GM19455 (cell line): ENCODE data around the gene CISD3.

Source experiments
- ATAC-seq: cut with Tn5 transposase; IDR thresholded peaks from one replicate; pipeline ENCODE4 v1.9.1; 2021; ENCODE audit not compliant: unreplicated experiment

The CISD3 gene

DNA sequence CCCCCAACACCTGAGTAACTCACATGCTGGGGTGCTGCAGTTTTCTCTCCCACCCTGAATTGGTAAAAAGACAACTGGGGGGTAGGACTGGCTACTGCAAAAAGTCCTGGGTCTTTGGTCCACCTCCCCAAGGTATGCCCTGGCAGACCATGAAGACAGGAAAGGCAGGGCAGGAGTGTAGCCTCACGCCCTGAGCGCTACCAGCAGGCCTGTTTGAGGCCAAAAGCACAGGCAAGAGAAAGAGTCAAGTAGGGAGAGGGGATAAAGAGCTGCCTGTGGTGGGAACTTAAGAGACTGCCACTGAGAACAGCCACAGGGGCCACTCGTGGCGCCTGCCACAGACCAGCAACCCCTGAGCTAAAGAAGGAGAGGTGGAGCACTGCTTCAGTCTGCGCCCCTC lies 36.2 kb downstream of the CISD3 start:
- ATAC-seq = no peak

DNA sequence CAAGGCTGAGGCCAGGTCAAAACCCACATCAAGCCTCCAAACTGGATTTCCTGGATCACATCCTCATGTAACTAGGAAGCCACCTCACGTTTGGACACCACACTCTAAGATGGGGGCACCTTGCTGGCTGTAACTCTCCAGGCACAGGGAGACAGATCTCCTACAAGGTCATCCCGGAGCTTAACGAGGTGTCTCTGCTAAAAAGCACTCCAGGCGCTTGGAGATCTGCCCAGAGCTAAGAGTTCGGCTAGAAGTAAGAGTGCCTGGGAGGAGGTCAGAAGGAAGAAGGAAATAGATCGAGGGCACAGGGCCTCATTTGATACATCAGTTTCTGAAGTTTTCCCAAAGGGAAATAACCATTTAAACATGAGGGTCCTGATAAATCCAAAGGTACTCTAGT lies 38.3 kb downstream of the CISD3 start:
- no peak for ATAC-seq

DNA sequence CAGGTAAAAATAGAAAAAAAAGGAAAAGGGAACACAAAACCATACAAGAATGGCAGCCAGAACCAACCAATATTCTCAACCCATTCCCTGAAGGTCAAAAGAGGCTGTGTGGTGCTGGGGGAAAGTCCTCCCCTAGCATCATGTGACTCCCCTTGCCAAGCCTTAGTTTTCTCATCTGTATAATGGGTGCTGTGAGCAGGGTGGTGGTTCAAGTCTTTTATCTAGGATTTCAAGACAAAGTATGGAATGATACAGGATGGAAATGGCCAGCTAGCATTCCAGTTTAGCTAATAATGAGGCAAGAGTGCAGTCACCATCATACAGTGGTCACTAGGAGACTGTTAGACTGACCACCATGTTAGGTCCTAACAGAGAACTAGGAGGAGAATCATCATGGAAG lies 43.1 kb downstream of the CISD3 start:
- no peak for ATAC-seq

DNA sequence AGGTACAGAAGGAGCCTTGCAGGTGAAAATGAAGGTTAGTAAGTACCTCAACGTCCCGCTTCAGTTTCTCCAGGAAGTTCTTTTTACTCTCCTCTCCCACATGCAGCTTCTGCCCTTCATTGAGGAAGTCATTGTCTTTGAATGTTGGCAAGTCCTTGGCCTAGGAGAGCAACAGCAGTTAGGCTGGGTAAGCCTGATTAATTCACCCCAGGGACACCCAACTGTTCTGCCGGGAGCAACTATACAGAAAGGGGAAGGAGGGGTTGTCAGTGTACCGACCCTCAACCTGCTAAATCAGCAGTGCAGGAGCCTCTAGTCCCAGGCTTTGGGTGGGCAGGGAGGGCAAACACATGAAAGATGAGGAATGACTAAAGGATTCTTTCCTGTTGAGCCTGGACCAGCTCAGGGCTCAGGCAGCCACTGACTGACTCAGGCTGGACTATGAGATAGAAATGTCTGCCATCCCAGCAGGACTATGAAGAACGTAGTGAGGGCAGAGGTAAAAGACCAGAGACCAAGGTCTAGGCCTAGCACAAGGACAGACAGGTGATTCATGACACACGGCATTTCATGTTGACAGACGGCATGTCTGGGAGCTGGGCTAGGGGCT lies 47.6 kb downstream of the CISD3 start:
- ATAC-seq = no peak

DNA sequence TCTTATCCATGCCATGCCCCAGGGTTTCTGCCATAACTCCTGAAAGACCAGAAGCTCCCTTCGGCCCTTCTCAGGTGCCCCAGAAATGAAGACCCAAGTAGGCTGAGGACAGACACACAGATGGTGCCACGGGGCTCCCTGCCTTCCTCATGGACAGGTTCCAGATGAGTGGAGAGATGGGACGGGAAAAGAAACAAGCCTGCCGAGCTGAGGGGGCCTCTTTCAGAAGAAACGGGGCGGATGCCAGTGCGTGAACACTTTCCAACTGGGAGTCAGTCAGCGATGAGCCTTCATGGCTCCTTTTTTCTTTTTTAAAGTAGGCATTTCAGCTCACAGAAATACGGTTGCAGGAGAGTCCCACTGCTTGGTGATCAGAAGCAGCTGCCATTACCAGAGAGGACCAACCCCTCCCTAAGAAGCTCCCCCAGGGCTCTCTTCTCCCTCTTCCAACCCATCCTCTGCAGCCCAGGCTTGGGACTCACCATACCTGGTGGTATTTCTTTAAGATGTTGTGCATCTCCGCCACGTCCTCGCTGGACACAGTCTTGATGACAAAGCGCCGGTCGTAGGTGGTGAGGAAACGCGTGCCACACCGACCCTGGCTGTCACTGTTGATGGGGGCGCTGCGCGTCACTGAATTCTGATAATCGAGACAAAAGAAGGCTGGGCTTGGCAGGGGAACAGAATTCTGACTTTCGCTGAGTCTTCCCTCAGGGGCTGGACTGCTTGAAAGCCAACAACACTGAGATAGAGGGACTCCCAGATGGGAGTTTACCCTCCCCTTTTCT lies 50.0 kb downstream of the CISD3 start:
- ATAC-seq = no peak

DNA sequence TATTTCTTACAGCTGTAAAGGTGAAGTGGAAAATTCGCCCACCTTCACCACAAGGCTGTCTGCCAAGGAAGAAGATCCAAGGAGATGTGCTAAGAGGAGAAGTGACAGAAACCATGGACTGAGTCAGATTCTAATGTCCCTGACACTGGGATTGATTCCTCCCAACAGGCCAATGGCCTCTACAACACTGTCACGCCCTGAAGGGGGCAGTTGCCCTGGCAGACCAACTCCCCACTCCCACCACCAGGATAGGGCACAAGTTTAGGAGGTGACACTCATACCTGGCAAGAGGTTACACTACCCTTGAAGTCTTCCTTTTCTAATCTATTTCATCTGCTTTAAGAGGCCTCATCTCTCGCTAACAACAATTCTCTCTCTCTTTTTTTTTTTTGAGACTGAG lies 53.1 kb downstream of the CISD3 start:
- ATAC-seq = no peak
